ENCODE results near the gene SORCS2.

Gene SORCS2

GRCh38 chr4:7767526-7767925, 575.2 kb downstream of the SORCS2 start:
- CTCF ChIA-PET, result interaction anchor here (1.1 to 5.1 kb wide), 4 partner anchors 9 to 220 kb away, joined by 3 to 35 read pairs (median 16); no protein-coding TSS in a partner anchor
- no peak overlapping the region for H3K4me3 ChIP-seq (ENCODE audit: low read depth, low read length)
- POLR2A ChIA-PET, result no interaction called here

GRCh38 chr4:7767966-7768365, 575.6 kb downstream of the SORCS2 start:
- POLR2A ChIA-PET, result no interaction called here
- no peak for TF ChIP-seq CTCF (IDR thresholded peaks at IDR 0.05; ENCODE audit: insufficient read depth, low read length, missing control alignments)
- no peak overlapping the region for H3K4me3 ChIP-seq (ENCODE audit: low read depth, low read length)
- CTCF ChIA-PET, result interaction anchor here (1.1 to 5.1 kb wide), 5 partner anchors 9 to 220 kb away, joined by 3 to 35 read pairs (median 9); no protein-coding TSS in a partner anchor
- DNase-seq (ENCODE audit: low read depth, low spot score), result no peak

More at GRCh38 chr4:7767526-7767925, 575.2 kb downstream of the SORCS2 start:
- no peak for DNase-seq (ENCODE audit: low read depth, low spot score)
- TF ChIP-seq CTCF (IDR thresholded peaks at IDR 0.05; ENCODE audit: insufficient read depth, low read length, missing control alignments), result no peak

DNA sequence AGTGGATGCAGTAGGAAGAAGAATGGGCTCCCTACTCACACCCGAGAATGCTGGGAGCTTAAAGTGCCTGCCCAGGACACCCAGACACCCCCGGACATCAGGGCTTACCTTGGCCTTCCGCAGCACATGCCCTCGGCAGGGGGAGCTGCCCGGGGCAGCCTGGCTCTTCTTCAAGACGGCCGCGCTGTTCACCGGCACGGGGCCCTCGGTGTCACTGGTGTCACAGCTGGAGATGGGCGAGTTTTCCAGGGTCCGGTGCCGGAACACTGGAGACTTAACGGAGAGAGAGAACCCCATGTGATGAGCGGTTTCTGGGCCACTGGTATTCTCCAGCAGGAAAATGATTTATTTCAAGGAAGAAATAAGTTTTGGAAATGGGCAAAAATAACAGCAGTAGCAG, 576.4 kb downstream of the SORCS2 start:
- TF ChIP-seq CTCF (IDR thresholded peaks at IDR 0.05; ENCODE audit: insufficient read depth, low read length, missing control alignments), result no peak
- no peak overlapping the region for H3K4me3 ChIP-seq (ENCODE audit: low read depth, low read length)
- ChIA-PET CTCF (interaction anchor here (1.1 to 5.1 kb wide), 5 partner anchors 10 to 219 kb away, joined by 3 to 35 read pairs (median 9); no protein-coding TSS in a partner anchor), POLR2A (no interaction called here)
- DNase-seq (ENCODE audit: low read depth, low spot score), result no peak

DNA sequence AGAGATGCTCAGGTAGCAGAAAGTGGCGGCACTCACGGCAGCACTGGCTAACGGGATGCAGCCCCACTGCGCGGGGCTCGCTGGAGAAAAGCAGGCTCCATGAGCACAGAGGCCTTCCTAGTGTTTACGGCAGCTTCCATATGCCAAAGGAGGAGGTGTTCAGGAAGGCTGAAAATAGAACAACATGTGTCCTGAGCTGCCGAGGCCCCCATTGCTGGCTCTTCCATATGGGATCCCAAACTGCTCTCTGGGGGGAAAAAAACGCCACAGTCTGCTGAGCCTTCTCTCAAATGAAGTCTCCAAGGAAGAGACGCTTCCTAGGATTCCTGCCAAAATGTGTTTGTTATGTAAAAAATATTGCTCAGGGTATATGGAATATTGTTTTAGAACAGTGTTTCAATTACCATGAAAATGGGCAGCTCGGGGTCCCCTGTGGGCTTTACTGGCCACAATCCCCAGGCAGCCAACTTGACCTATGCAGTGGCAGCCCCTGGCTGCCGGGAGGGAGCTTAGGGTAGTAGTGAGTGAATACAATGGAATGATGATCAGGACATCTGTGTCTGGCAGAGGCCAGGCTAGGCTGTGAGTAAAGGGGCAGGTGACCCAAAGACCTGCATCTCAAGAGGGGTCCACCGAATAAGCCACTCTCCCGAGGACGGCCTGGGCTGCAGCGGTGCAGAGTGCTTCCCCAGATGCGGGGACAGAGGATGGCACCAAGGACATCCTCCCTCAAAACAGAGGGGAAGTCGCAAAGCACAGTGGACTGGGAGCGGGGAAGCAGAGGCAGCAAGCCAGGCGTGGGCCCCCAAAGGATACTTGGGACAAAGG, 577.3 kb downstream of the SORCS2 start:
- POLR2A ChIA-PET, result no interaction called here
- no peak for TF ChIP-seq CTCF (IDR thresholded peaks at IDR 0.05; ENCODE audit: insufficient read depth, low read length, missing control alignments)
- DNase-seq (ENCODE audit: low read depth, low spot score), result no peak
- CTCF ChIA-PET, result interaction anchor here (0.9 to 5.1 kb wide), 11 partner anchors 8 to 258 kb away, joined by 3 to 35 read pairs (median 7); no protein-coding TSS in a partner anchor
- H3K4me3 ChIP-seq (ENCODE audit: low read depth, low read length), result no peak overlapping the region

GRCh38 chr4:7770224-7771050, 578.1 kb downstream of the SORCS2 start:
- peak; percentile 71 for TF ChIP-seq CTCF (IDR thresholded peaks at IDR 0.05; ENCODE audit: insufficient read depth, low read length, missing control alignments)
- no peak overlapping the region for H3K4me3 ChIP-seq (ENCODE audit: low read depth, low read length)
- ChIA-PET CTCF (interaction anchor here (0.9 to 5.1 kb wide), 12 partner anchors 9 to 257 kb away, joined by 3 to 35 read pairs (median 6); no protein-coding TSS in a partner anchor), POLR2A (no interaction called here)
- no peak for DNase-seq (ENCODE audit: low read depth, low spot score)
